Pancreas (tissue), 10 donors: Measurements from ENCODE around the gene OR52N5. TPM values are rescaled to one million over a fixed set of nuclear protein-coding genes. Genes with fewer than 3 reads are reported as not detected.

ENCODE experiments used
- ATAC-seq, 4 donors: fragments of 200-7000 bp; cut with Tn5 transposase; one replicate each; pipeline versions ENCODE4 v1.8.0 to v1.9.1; 2020; ENCODE audit warnings: mild to moderate bottlenecking in 4 of 4, moderate library complexity in 4 of 4
- DNase-seq, 6 donors: peaks; one replicate each; pipeline ENCODE4 v3.0.0-alpha.2; 2020
- FAIRE-seq: peaks from 2 replicates; lab custom pipeline; 2012; peaks lifted over from hg19 to GRCh38; lab: Jason Lieb, UNC
- H3K27ac ChIP-seq, 4 donors: fragments of 200-600 bp; sonication (generic); 1 replicate in 3 of 4; 2 replicates in 1 of 4; pipeline versions ENCODE4 v1.5.0 to v1.8.0; 2020
- H3K27me3 ChIP-seq, 4 donors: fragments of 200-600 bp; one replicate each; pipeline ENCODE4 v1.8.0; 2021
- H3K36me3 ChIP-seq, 3 donors: fragments of 200-600 bp; sonication (generic) in 1 of 3; one replicate each; pipeline versions ENCODE4 v1.5.0 to v1.8.0; 2020 to 2021
- H3K4me1 ChIP-seq, 3 donors: fragments of 200-600 bp; one replicate each; pipeline ENCODE4 v1.8.0; 2021
- H3K4me3 ChIP-seq, 4 donors: fragments of 200-600 bp; sonication (generic) in 2 of 4; one replicate each; pipeline versions ENCODE4 v1.5.0 to v1.8.0; 2020 to 2021
- H3K9me3 ChIP-seq, 4 donors: fragments of 200-600 bp; one replicate each; pipeline ENCODE4 v1.8.0; 2021
- WGBS, 2 donors: extraction: QIAGEN DNeasy Blood & Tissue Kit; methylation state at CpG; one replicate each; pipeline ENCODE4 v1.1.7; 2013; 5-methylcytosine and 5-hydroxymethylcytosine counted together
- intact Hi-C, 3 donors: fragments of 100-400 bp; cut with DNase I; formaldehyde crosslinking; loops; one replicate each; pipeline versions ENCODE4 v1.11.1 to v1.14.2; 2022
- polyA plus RNA-seq, 2 donors: library from polyadenylated mRNA; stranded (reverse); fragments of 200-250 nt; gene quantifications; one replicate each; pipeline ENCODE4 v1.2.3, GENCODE V29; 2013
- total RNA-seq, 6 donors: library from RNA; stranded (reverse); fragmentation: NEBNext Ultra II Directional in 4 of 6; extraction: Animal tissue kit (Norgen Biotek cat#: 25700) in 4 of 6; gene quantifications; one replicate each; pipeline versions ENCODE4 v1.2.1 to v1.2.4, GENCODE V29; 2021 to 2023
- TF ChIP-seq, protein P1 (sequence below), 4 donors: fragments of 200-600 bp; sonication (generic) in 3 of 4; IDR thresholded peaks; one replicate each; pipeline versions ENCODE4 v1.5.0 to v1.8.0; 2021; ENCODE audit warnings: antibody characterized with exemption in 4 of 4
- donor health status: healthy with polysubstance abuse.
- donor health status: DM: no; HTN: no; CAD: no; lungs with moderate emphysema.
- donor health status: DM: no; HTN: no; CAD: no.
- donor health status: control.
- donor health status: control.
- donor health status: Bipolar disorder and iron deficiency.
- donor health status: DM: yes; HTN: yes; CAD: no.
- donor health status: DM: no; HTN: no; CAD: no.
- donor health status: DM: no; HTN: no; CAD: no.
- donor health status: DM: yes; HTN: yes; CAD: no.

OR52N5 gene
- total and polyA plus RNA-seq, 8 donors = 0.12 TPM; not detected in 7

DNA sequence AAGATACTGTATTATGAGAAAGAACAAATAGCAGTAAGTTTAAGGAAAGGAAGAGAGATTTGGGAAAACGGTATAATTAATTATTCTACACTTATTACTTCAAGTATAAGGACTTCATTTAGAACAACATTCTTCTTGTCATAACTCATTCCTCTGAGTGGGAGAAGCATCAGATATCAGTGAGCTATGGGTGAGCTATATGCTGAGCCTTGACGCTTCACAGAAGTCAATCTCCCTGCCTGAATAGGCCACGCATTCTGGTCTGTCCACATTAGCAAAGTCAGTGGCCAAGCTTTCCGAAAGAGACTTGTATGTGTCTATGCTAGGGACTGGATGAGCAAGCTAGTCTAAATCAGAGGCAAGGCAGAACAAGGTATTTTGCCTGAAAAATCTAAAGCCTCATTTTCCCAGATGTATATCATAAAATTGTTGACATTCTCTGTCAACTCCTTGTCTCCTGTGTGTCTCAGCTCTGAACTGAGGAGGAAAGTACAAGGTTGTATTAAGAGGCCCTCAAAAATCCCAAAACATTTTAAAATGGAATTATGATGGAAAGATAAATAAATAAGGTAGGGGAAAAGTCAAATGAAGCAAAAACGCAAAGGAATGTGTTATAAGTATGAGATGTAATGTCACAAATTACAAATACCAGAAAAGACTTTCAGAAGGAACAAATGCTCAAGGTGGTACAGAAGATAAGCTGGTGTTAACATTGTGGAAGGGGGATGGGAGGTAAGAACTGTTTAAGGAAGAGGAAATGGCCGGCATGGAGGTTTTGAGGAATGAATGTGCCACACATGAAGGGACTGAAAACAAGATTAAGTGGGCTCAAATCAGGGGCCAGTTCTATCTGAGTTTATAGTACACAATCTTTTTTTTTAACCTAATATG, 27.0 kb upstream of the OR52N5 start:
- no peak for FAIRE-seq
- no peaks in the 10 kb centered on the region for H3K27me3 ChIP-seq
- H3K27ac ChIP-seq = no peak overlapping the region
- DNase-seq = no peak
- intact Hi-C loops = loop anchor here in 2 of 3 donors (5.0 to 10.0 kb wide), 2 partner anchors 338 to 685 kb away; no protein-coding TSS in a partner anchor
- no peaks in the 10 kb centered on the region for H3K9me3 ChIP-seq
- TF ChIP-seq, protein P1, sequence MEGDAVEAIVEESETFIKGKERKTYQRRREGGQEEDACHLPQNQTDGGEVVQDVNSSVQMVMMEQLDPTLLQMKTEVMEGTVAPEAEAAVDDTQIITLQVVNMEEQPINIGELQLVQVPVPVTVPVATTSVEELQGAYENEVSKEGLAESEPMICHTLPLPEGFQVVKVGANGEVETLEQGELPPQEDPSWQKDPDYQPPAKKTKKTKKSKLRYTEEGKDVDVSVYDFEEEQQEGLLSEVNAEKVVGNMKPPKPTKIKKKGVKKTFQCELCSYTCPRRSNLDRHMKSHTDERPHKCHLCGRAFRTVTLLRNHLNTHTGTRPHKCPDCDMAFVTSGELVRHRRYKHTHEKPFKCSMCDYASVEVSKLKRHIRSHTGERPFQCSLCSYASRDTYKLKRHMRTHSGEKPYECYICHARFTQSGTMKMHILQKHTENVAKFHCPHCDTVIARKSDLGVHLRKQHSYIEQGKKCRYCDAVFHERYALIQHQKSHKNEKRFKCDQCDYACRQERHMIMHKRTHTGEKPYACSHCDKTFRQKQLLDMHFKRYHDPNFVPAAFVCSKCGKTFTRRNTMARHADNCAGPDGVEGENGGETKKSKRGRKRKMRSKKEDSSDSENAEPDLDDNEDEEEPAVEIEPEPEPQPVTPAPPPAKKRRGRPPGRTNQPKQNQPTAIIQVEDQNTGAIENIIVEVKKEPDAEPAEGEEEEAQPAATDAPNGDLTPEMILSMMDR (IDR thresholded peaks at IDR 0.05) = no peak
- H3K36me3 ChIP-seq = no peaks in the 10 kb centered on the region
- ATAC-seq = no peak
- WGBS, 2 donors = 64 to 80% methylated on average over 6 of the region's 6 CpGs
- H3K4me1 ChIP-seq = peaks cover 0 to 3% (median 0%) of the 10 kb centered on the region in 3 donors
- H3K4me3 ChIP-seq = no peak overlapping the region

DNA sequence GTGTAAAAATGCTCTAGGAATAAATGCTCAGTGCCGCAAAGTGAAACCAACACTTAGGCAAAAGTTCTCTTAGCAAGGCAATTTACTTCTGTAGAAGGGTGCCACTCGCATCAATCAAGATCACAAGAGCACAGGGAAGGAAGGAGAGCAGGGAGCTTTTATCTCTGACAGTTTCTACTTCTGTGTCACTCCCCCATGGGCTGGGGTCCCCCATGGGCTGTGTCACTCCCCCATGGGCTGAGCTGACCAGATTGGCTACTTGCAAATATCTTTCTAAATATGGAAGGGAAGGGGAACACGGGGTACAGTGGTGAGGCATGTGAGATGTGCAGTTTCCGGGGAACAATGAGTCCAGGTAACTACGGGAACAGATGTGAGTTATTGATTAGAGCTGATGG, 26.0 kb upstream of the OR52N5 start:
- H3K27ac ChIP-seq = peak overlapping the region in 2 of 4 donors; percentile 13 to 18
- WGBS, 2 donors = 11 to 13% methylated on average over 5 of the region's 5 CpGs

DNA sequence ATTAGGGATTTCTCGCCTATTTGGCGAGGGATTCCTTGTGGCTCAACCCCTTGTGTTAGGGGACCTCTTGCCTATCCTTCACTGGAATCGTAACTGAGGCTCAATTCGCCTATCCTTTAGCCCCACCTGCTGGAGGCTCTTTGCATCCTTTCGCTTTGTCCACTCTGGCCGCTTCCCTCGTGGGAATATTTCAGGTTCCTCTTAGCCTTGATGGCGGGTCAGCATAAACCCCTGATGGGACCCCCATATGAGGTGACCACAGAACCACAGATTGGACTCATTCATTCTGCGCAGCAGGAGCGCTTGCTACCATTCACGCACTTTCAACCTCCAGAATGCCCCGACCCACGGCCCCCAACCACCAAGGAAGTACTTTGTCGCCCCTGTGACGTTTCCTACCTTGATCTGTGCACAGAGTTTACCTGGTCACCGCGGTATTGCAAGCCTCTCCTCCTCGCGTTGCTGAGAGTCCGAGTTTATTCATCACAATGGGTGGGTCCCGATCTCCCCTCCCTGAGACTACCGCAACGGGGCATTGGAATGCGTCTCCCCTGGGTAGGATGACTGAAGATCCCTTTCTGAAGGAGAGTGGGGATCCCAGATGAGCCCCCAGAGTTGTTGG, 25.5 kb upstream of the OR52N5 start, which contains the start of gene OR52N2:
Gene OR52N2 (plus strand): TSS at position 425 of the 622 bp plus-strand sequence. CDS start 11,412 bp downstream, outside the sequence.
- Histone ChIP-seq H3K9me3 (no peaks in the 10 kb centered on the region), H3K4me1 (peaks cover 0 to 3% (median 0%) of the 10 kb centered on the region in 3 donors), H3K27me3 (no peaks in the 10 kb centered on the region), H3K36me3 (no peaks in the 10 kb centered on the region), H3K27ac (peak within 1 kb of the TSS in 2 of 4 donors; percentile 13 to 18), H3K4me3 (peak within 1 kb of the TSS; percentile 13 to 63 (median 26))
- WGBS, 2 donors = 4 to 8% methylated on average over 24 of the region's 24 CpGs
- ATAC-seq (peak; percentile 92 to 99 (median 98)), DNase-seq (peak in 5 of 6 donors; percentile 39 to 79 (median 71)), FAIRE-seq (no peak)
- TF ChIP-seq, protein P1 (IDR thresholded peaks at IDR 0.05) = peak; percentile 50 to 72 (median 62)
- intact Hi-C loops = loop anchor here in 2 of 3 donors (5.0 to 10.0 kb wide), 2 partner anchors 336 to 684 kb away; no protein-coding TSS in a partner anchor

More for the DNA sequence above, 26.0 kb upstream of the OR52N5 start:
- TF ChIP-seq, protein P1 (IDR thresholded peaks at IDR 0.05) = no peak
- Histone ChIP-seq H3K9me3 (no peaks in the 10 kb centered on the region), H3K4me3 (peak overlapping the region; percentile 13 to 63 (median 26)), H3K4me1 (peaks cover 0 to 3% (median 0%) of the 10 kb centered on the region in 3 donors), H3K27me3 (no peaks in the 10 kb centered on the region), H3K36me3 (no peaks in the 10 kb centered on the region)
- DNase-seq = no peak
- no peak for FAIRE-seq
- intact Hi-C loops = loop anchor here in 2 of 3 donors (5.0 to 10.0 kb wide), 2 partner anchors 337 to 684 kb away; no protein-coding TSS in a partner anchor
- peak; percentile 40 to 62 (median 52) for ATAC-seq

DNA sequence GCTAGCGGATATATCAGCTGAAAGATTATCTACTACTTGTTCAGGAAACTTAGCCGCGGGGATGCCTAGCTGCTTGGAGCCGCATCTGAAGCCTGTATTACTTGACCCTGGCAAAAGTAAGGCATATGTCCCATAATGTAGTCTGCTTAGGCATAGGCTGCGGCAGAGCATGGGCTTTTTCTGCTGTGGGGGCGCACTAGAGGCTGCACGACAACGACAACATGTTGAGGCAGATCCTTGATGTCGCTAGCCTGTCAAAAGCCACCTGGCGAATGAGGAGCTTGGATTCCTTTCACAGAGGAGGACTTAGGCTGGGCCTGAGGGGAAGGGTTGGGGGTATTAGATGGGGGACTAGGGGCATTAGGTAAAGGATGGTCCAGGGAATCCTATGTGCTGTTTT, 24.4 kb upstream of the OR52N5 start:
- no peaks in the 10 kb centered on the region for H3K27me3 ChIP-seq
- H3K36me3 ChIP-seq = no peaks in the 10 kb centered on the region
- DNase-seq = no peak
- WGBS, 2 donors = 55 to 57% methylated on average over 10 of the region's 10 CpGs
- no peak for FAIRE-seq
- H3K4me3 ChIP-seq = no peak overlapping the region
- TF ChIP-seq, protein P1 (IDR thresholded peaks at IDR 0.05) = no peak
- H3K4me1 ChIP-seq = peaks cover 0 to 3% (median 0%) of the 10 kb centered on the region in 3 donors
- no peak for ATAC-seq
- no peaks in the 10 kb centered on the region for H3K9me3 ChIP-seq
- intact Hi-C loops = loop anchor here in 2 of 3 donors (5.0 to 10.0 kb wide), 2 partner anchors 335 to 683 kb away; no protein-coding TSS in a partner anchor
- no peak overlapping the region for H3K27ac ChIP-seq
